WTC11 (cell line): ENCODE results near the gene TOX2. TPM values are rescaled to one million over a fixed set of nuclear protein-coding genes. Genes with fewer than 3 reads are reported as not detected.

Experiments
- ATAC-seq: fragments of 200-7000 bp; cut with Tn5 transposase; 2 replicates; pipeline ENCODE4 v1.10.0; 2021; ENCODE audit warnings: mild to moderate bottlenecking, moderate library complexity
- CTCF ChIA-PET: fragments of 300-600 bp; sonication (Branson Sonifier 250); formaldehyde crosslinking; loops from one replicate; lab custom pipeline; 2021; ENCODE audit warnings: antibody characterized with exemption; lab: Charles Lee
- POLR2A ChIA-PET: fragments of 350-600 bp; sonication (Branson Sonifier 250); formaldehyde crosslinking; loops from one replicate; lab custom pipeline; 2021; ENCODE audit warnings: antibody characterized with exemption; lab: Charles Lee
- DNase-seq: peaks from one replicate; pipeline ENCODE4 v3.0.0; 2021; ENCODE audit warnings: low spot score
- H3K27ac Mint-ChIP-seq: 2 replicates; pipeline ENCODE4 v1.8.0; 2021; ENCODE audit warnings: mixed read lengths
- H3K27me3 Mint-ChIP-seq: 2 replicates; pipeline ENCODE4 v1.8.0; 2021; ENCODE audit warnings: low read depth, mild to moderate bottlenecking, moderate library complexity, mixed read lengths
- H3K36me3 Mint-ChIP-seq: 2 replicates; pipeline ENCODE4 v1.8.0; 2021; ENCODE audit warnings: mixed read lengths
- H3K4me1 Mint-ChIP-seq: 2 replicates; pipeline ENCODE4 v1.8.0; 2022; ENCODE audit warnings: mixed read lengths
- H3K4me3 Mint-ChIP-seq: 2 replicates; pipeline ENCODE4 v1.8.0; 2021; ENCODE audit warnings: mild to moderate bottlenecking, moderate library complexity, mixed read lengths
- H3K9me3 Mint-ChIP-seq: 2 replicates; pipeline ENCODE4 v1.8.0; 2021; ENCODE audit warnings: mixed read lengths
- ARID4B ChIP-seq: sonication (generic); formaldehyde crosslinking; IDR thresholded peaks from 2 replicates; pipeline ENCODE4 v1.8.0; 2023; ENCODE audit warnings: missing genetic modification reagents, mild to moderate bottlenecking, borderline replicate concordance
- CTCF ChIP-seq: fragments of 200-600 bp; IDR thresholded peaks from 2 replicates; pipeline ENCODE4 v1.8.0; 2022; ENCODE audit warnings: antibody characterized with exemption
- E2F1 ChIP-seq: sonication (generic); formaldehyde crosslinking; IDR thresholded peaks from 2 replicates; pipeline ENCODE4 v1.8.0; 2022; ENCODE audit warnings: mild to moderate bottlenecking, missing genetic modification reagents
- E2F5 ChIP-seq: sonication (generic); formaldehyde crosslinking; IDR thresholded peaks from 2 replicates; pipeline ENCODE4 v1.8.1; 2022; ENCODE audit warnings: mild to moderate bottlenecking, moderate library complexity, missing genetic modification reagents
- HMGA2 ChIP-seq: fragments of 250-450 bp; sonication (Bioruptor Pico); IDR thresholded peaks from 2 replicates; pipeline ENCODE4 v1.4.0; 2021; ENCODE audit warnings: mild to moderate bottlenecking, moderate library complexity
- JAZF1 ChIP-seq: fragments of 250-450 bp; sonication (Bioruptor Pico); IDR thresholded peaks from 2 replicates; pipeline ENCODE4 v1.9.0; 2021; ENCODE audit warnings: moderate library complexity, mild to moderate bottlenecking, inconsistent platforms
- MYBL2 ChIP-seq: sonication (generic); formaldehyde crosslinking; IDR thresholded peaks from 2 replicates; pipeline ENCODE4 v1.8.1; 2023; ENCODE audit warnings: mild to moderate bottlenecking, moderate library complexity, missing genetic modification reagents
- PRRX2 ChIP-seq: fragments of 250-450 bp; sonication (Bioruptor Pico); IDR thresholded peaks from 2 replicates; pipeline ENCODE4 v1.8.0; 2021; ENCODE audit warnings: mild to moderate bottlenecking
- RORB ChIP-seq: fragments of 250-450 bp; sonication (Bioruptor Pico); IDR thresholded peaks from 2 replicates; pipeline ENCODE4 v1.9.0; 2021; ENCODE audit warnings: mild to moderate bottlenecking
- SMAD3 ChIP-seq: sonication (generic); formaldehyde crosslinking; IDR thresholded peaks from 2 replicates; pipeline ENCODE4 v1.8.0; 2022; ENCODE audit warnings: missing genetic modification reagents, mild to moderate bottlenecking, borderline replicate concordance
- TCF7 ChIP-seq: sonication (generic); formaldehyde crosslinking; IDR thresholded peaks from 2 replicates; pipeline ENCODE4 v1.8.0; 2022; ENCODE audit warnings: mild to moderate bottlenecking, low read depth, missing genetic modification reagents, moderate library complexity
- ZMAT4 ChIP-seq: fragments of 250-450 bp; sonication (Bioruptor Pico); IDR thresholded peaks from 2 replicates; pipeline ENCODE4 v1.9.0; 2021; ENCODE audit warnings: mild to moderate bottlenecking
- ZNF317 ChIP-seq: sonication (generic); formaldehyde crosslinking; IDR thresholded peaks from 2 replicates; pipeline ENCODE4 v1.8.1; 2023; ENCODE audit warnings: low read depth, mild to moderate bottlenecking, moderate library complexity, missing genetic modification reagents, borderline replicate concordance
- ZNF416 ChIP-seq: fragments of 250-450 bp; sonication (Bioruptor Pico); IDR thresholded peaks from 2 replicates; pipeline ENCODE4 v1.9.0; 2021; ENCODE audit warnings: mild to moderate bottlenecking, inconsistent platforms
- ZNF532 ChIP-seq: fragments of 250-450 bp; sonication (Bioruptor Pico); IDR thresholded peaks from 2 replicates; pipeline ENCODE4 v1.9.0; 2021; ENCODE audit warnings: mild to moderate bottlenecking, borderline replicate concordance
- total RNA-seq: library from RNA; stranded (reverse); gene quantifications from 3 replicates; pipeline ENCODE4 v1.2.3, GENCODE V29; 2021

Gene TOX2
- total RNA-seq, 1 experiment from 2014 or later = 3.4 TPM

GRCh38 chr20:43973671-43974450 is 59.2 kb downstream of the TOX2 start:
- ChIA-PET CTCF (no interaction called here), POLR2A (no interaction called here)
- H3K36me3 Mint-ChIP-seq = no peaks in the 10 kb centered on the region

DNA sequence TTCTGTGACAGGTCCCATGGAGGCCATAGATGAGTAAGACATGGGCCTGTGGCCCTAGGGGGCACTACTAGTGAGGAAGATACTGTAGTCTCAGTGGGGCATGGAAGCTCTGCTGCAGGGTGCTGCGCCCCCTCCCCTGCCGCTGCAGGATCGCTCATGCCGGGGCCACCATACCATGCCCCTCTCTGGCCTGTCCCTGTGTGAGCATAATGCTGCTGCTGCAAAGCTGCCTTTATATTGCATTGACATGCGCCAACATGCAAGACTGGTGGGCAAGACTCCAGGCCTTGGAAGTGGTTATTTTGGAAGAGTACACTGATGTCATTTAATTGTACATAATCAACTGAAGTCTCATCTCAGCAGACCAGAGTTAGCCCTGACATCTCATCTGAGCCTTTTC is 60.0 kb downstream of the TOX2 start:
- Mint-ChIP-seq H3K27me3 (peaks cover 2% of the 10 kb centered on the region; the same call in 1 of the 2 replicates), H3K9me3 (no peaks in the 10 kb centered on the region; the same call in 1 of the 2 replicates), H3K4me3 (no peak overlapping the region), H3K4me1 (peaks cover 6% of the 10 kb centered on the region; the same call in 1 of the 2 replicates), H3K36me3 (no peaks in the 10 kb centered on the region), H3K27ac (no peak overlapping the region)
- POLR2A ChIA-PET = no interaction called here
- no peak for DNase-seq
- CTCF ChIA-PET = interaction anchor here (1.1 kb wide), 1 partner anchor 9 kb away, joined by 3 read pairs; no protein-coding TSS in a partner anchor
- no peak for ATAC-seq
- no peak for TF ChIP-seq ZNF532 (CRISPR knock-in tag)
- no peak for TF ChIP-seq CTCF
- no peak for TF ChIP-seq E2F5 (CRISPR knock-in tag)
- no peak for TF ChIP-seq MYBL2
- TF ChIP-seq RORB (CRISPR knock-in tag) = no peak
- no peak for TF ChIP-seq ZNF416
- TF ChIP-seq PRRX2 (CRISPR knock-in tag) = no peak
- TF ChIP-seq JAZF1 (CRISPR knock-in tag) = no peak

More at GRCh38 chr20:43973671-43974450, 59.2 kb downstream of the TOX2 start:
- no peaks in the 10 kb centered on the region; the same call in 1 of the 2 replicates for H3K9me3 Mint-ChIP-seq
- peaks cover 6% of the 10 kb centered on the region for H3K4me1 Mint-ChIP-seq
- no peaks in the 10 kb centered on the region for H3K27me3 Mint-ChIP-seq
- no peak overlapping the region for H3K27ac Mint-ChIP-seq
- ATAC-seq (no peak), DNase-seq (no peak)
- no peak overlapping the region for H3K4me3 Mint-ChIP-seq
- TF ChIP-seq HMGA2 (CRISPR knock-in tag) (no peak), SMAD3 (CRISPR knock-in tag) (no peak), TCF7 (CRISPR knock-in tag) (no peak), ARID4B (CRISPR knock-in tag) (no peak), E2F1 (CRISPR knock-in tag) (no peak), ZMAT4 (CRISPR knock-in tag) (no peak), ZNF317 (no peak)
